H9 (cell line): ENCODE results near the gene HHLA2. TPM values are rescaled to one million over a fixed set of nuclear protein-coding genes. Genes with fewer than 3 reads are reported as not detected.

Experiments
- DNase-seq: peaks from one replicate; pipeline ENCODE4 v3.0.0-alpha.2; 2017
- H2AFZ ChIP-seq: one replicate; pipeline ENCODE4 v1.6.1; 2013; ENCODE audit warnings: mild to moderate bottlenecking, low read length, control low read depth, moderate library complexity
- H2AK5ac ChIP-seq: 2 replicates; pipeline ENCODE4 v1.6.1; 2013; ENCODE audit warnings: low read length, control low read depth, mixed read lengths; ENCODE audit not compliant: insufficient read length
- H2BK120ac ChIP-seq: one replicate; pipeline ENCODE4 v1.6.1; 2013; ENCODE audit warnings: low read depth, mild to moderate bottlenecking, low read length, control low read depth, inconsistent platforms; ENCODE audit not compliant: poor library complexity, severe bottlenecking
- H2BK12ac ChIP-seq: 2 replicates; pipeline ENCODE4 v1.6.1; 2013; ENCODE audit warnings: low read length, control low read depth, mixed read lengths, low read depth; ENCODE audit not compliant: insufficient read length
- H2BK15ac ChIP-seq: 2 replicates; pipeline ENCODE4 v1.6.1; 2013; ENCODE audit warnings: low read depth, low read length, control low read depth
- H2BK20ac ChIP-seq: one replicate; pipeline ENCODE4 v1.6.1; 2013; ENCODE audit warnings: low read depth, mild to moderate bottlenecking, low read length, control low read depth, inconsistent platforms; ENCODE audit not compliant: poor library complexity, severe bottlenecking
- H2BK5ac ChIP-seq: 2 replicates; pipeline ENCODE4 v1.6.1; 2013; ENCODE audit warnings: low read length, control low read depth, mixed read lengths; ENCODE audit not compliant: insufficient read length
- H3K14ac ChIP-seq: 2 replicates; pipeline ENCODE4 v1.6.1; 2013; ENCODE audit warnings: low read length, control low read depth; ENCODE audit not compliant: insufficient read depth
- H3K18ac ChIP-seq: 2 replicates; pipeline ENCODE4 v1.6.1; 2013; ENCODE audit warnings: low read depth, mild to moderate bottlenecking, mixed read lengths, low read length, control low read depth; ENCODE audit not compliant: insufficient read length
- H3K23ac ChIP-seq: 2 replicates; pipeline ENCODE4 v1.6.1; 2013; ENCODE audit warnings: low read length, control low read depth, mixed read lengths, low read depth; ENCODE audit not compliant: insufficient read length
- H3K23me2 ChIP-seq: 2 replicates; pipeline ENCODE4 v1.6.1; 2013; ENCODE audit warnings: low read depth, mild to moderate bottlenecking, mixed read lengths, low read length, control low read depth; ENCODE audit not compliant: insufficient read length, poor library complexity, severe bottlenecking
- H3K27ac ChIP-seq: 2 replicates; pipeline ENCODE4 v1.5.1; 2013; ENCODE audit warnings: low read length, control low read depth, mixed read lengths, low read depth; ENCODE audit not compliant: insufficient read length
- H3K27me3 ChIP-seq: 2 replicates; pipeline ENCODE4 v1.6.1; 2013; ENCODE audit warnings: low read length, control low read depth, inconsistent platforms; ENCODE audit not compliant: insufficient read depth
- H3K4ac ChIP-seq: 2 replicates; pipeline ENCODE4 v1.6.1; 2013; ENCODE audit warnings: low read depth, mild to moderate bottlenecking, control low read depth, inconsistent platforms, low read length, moderate library complexity
- H3K4me1 ChIP-seq: 2 replicates; pipeline ENCODE4 v1.6.1; 2013; ENCODE audit warnings: low read length, control low read depth, inconsistent platforms; ENCODE audit not compliant: insufficient read depth
- H3K4me2 ChIP-seq: 2 replicates; pipeline ENCODE4 v1.6.1; 2013; ENCODE audit warnings: low read length, control low read depth, mixed read lengths; ENCODE audit not compliant: insufficient read length, insufficient read depth
- H3K56ac ChIP-seq: 2 replicates; pipeline ENCODE4 v1.6.1; 2013; ENCODE audit warnings: low read depth, mild to moderate bottlenecking, mixed read lengths, low read length, control low read depth; ENCODE audit not compliant: insufficient read length
- H3K79me1 ChIP-seq: 2 replicates; pipeline ENCODE4 v1.6.1; 2013; ENCODE audit warnings: low read depth, mild to moderate bottlenecking, moderate library complexity, low read length, control low read depth, inconsistent platforms; ENCODE audit not compliant: insufficient read depth, poor library complexity, severe bottlenecking
- H3K79me2 ChIP-seq: 2 replicates; pipeline ENCODE4 v1.6.1; 2013; ENCODE audit warnings: low read length, control low read depth, inconsistent platforms; ENCODE audit not compliant: insufficient read depth
- H3K9ac ChIP-seq: 2 replicates; pipeline ENCODE4 v1.6.1; 2013; ENCODE audit warnings: low read length, control low read depth, mixed read lengths; ENCODE audit not compliant: insufficient read length; ENCODE audit errors: extremely low read depth
- H3K9me3 ChIP-seq: one replicate; pipeline ENCODE4 v1.6.1; 2013; ENCODE audit warnings: low read depth, low read length, inconsistent platforms; ENCODE audit not compliant: control insufficient read depth
- H3T11ph ChIP-seq: one replicate; pipeline ENCODE4 v1.6.1; 2013; ENCODE audit warnings: mild to moderate bottlenecking, low read length, control low read depth, inconsistent platforms
- H4K20me1 ChIP-seq: one replicate; pipeline ENCODE4 v1.6.1; 2013; ENCODE audit not compliant: control insufficient read depth, insufficient read length, insufficient read depth
- H4K5ac ChIP-seq: 2 replicates; pipeline ENCODE4 v1.6.1; 2013; ENCODE audit warnings: low read depth, mild to moderate bottlenecking, mixed read lengths, low read length, control low read depth; ENCODE audit not compliant: insufficient read length
- H4K8ac ChIP-seq: replicated peaks from 2 replicates; pipeline ENCODE4 v1.6.1; 2013; ENCODE audit warnings: low read length, control low read depth, mixed read lengths, low read depth; ENCODE audit not compliant: insufficient read length
- H4K91ac ChIP-seq: 2 replicates; pipeline ENCODE4 v1.6.1; 2013; ENCODE audit warnings: low read depth, mild to moderate bottlenecking, moderate library complexity, mixed read lengths, low read length, control low read depth; ENCODE audit not compliant: insufficient read length
- H3K27ac Mint-ChIP-seq, 3 experiments: 2 replicates in 2 of 3; 3 replicates in 1 of 3; pipeline ENCODE4 v1.8.0; 2020 to 2021; ENCODE audit warnings: mixed read lengths in 3 of 3, mild to moderate bottlenecking in 1 of 3, moderate library complexity in 1 of 3
- H3K27me3 Mint-ChIP-seq: 2 replicates; pipeline ENCODE4 v1.8.0; 2021; ENCODE audit warnings: low read depth, mild to moderate bottlenecking, moderate library complexity, mixed read lengths
- H3K36me3 Mint-ChIP-seq, 3 experiments: 2 replicates in 2 of 3; 3 replicates in 1 of 3; pipeline ENCODE4 v1.8.0; 2020 to 2021; ENCODE audit warnings: low read depth in 3 of 3, mixed read lengths in 3 of 3; ENCODE audit not compliant: insufficient read depth in 1 of 3
- H3K4me1 Mint-ChIP-seq, 2 experiments: 2 replicates each; pipeline ENCODE4 v1.8.0; 2020; ENCODE audit warnings: mixed read lengths in 2 of 2
- H3K4me3 Mint-ChIP-seq, 2 experiments: 2 replicates in 1 of 2; 3 replicates in 1 of 2; pipeline ENCODE4 v1.8.0; 2020 to 2021; ENCODE audit warnings: mild to moderate bottlenecking in 2 of 2, mixed read lengths in 2 of 2, moderate library complexity in 1 of 2
- H3K9me3 Mint-ChIP-seq, 2 experiments: 2 replicates in 1 of 2; 3 replicates in 1 of 2; pipeline ENCODE4 v1.8.0; 2020; ENCODE audit warnings: mild to moderate bottlenecking in 2 of 2, mixed read lengths in 2 of 2, moderate library complexity in 1 of 2
- WGBS: extraction: QIAGEN DNeasy Blood & Tissue Kit; methylation state at CpG from one replicate; pipeline ENCODE4 v1.1.7; 2013; ENCODE audit warnings: missing lambda C conversion rate, low lambda C conversion rate, mixed read lengths; ENCODE audit not compliant: insufficient read length; ENCODE audit errors: extremely low coverage; 5-methylcytosine and 5-hydroxymethylcytosine counted together
- total RNA-seq: library from RNA; stranded (reverse); gene quantifications from 2 replicates; pipeline ENCODE4 v1.2.1, GENCODE V29; 2021
- TF ChIP-seq, protein P1 (sequence below): fragments of 200-600 bp; sonication (generic); conservative IDR thresholded peaks from 3 replicates; pipeline ENCODE4 v1.8.0; 2021; ENCODE audit warnings: antibody characterized with exemption, mild to moderate bottlenecking

HHLA2 gene
- total RNA-seq, 1 experiment from 2014 or later: not detected

DNA sequence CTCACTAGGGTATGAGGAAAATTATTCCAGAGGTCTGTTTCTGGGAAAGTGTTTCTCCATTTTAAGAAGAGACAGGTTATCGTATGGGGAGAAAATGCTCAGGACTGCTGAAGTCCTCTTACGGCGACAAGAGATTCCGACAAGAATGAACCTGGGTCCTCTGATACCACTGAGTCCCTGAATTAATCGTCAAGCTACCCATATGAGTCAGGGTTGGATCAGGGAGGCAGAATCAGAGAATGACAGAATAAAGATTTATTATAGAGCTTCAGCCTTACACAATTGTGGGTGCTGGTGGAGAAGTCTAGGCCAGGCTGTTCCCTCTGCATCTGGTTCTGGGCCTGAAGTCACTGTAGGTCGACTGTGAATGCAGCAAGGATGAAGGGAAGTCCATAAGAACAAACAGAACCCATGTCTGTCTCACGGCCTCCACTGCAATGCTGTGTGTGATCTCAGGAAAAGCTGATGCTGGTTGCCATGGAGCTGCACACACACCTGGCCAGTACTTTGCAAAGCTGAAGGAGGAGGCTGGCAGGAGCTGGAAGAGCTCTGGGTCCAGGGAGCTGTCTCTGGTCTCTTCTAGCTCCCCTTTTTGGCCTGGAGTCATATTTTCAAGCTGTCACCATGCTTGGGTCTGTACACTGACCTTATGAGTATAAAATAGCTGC is 83.9 kb downstream of the HHLA2 start:
- Histone ChIP-seq H3K56ac (no peak overlapping the region), H3K79me2 (no peaks in the 10 kb centered on the region), H2BK12ac (no peak overlapping the region), H3K4me1 (no peaks in the 10 kb centered on the region; the same call in 1 of the 2 replicates), H3K23me2 (no peaks in the 10 kb centered on the region), H3K27me3 (no peaks in the 10 kb centered on the region), H3K18ac (no peak overlapping the region), H4K5ac (no peak overlapping the region), H2BK20ac (no peak overlapping the region), H2AFZ (no peak overlapping the region), H3K4ac (no peak overlapping the region), H3K79me1 (no peaks in the 10 kb centered on the region), H3K14ac (no peak overlapping the region), H3K23ac (no peak overlapping the region), H3K9ac (no peak overlapping the region), H2BK120ac (no peak overlapping the region), H4K20me1 (no peaks in the 10 kb centered on the region), H2BK15ac (no peak overlapping the region), H4K8ac (no peak overlapping the region), H2AK5ac (no peak overlapping the region), H3K27ac (no peak overlapping the region), H3T11ph (no peak overlapping the region), H3K4me2 (no peak overlapping the region), H3K9me3 (no peaks in the 10 kb centered on the region), H4K91ac (no peak overlapping the region), H2BK5ac (no peak overlapping the region)
- H3K27me3 Mint-ChIP-seq: no peaks in the 10 kb centered on the region
- peaks cover 22 to 25% of the 10 kb centered on the region in 2 experiments for H3K4me1 Mint-ChIP-seq
- no peaks in the 10 kb centered on the region for H3K36me3 Mint-ChIP-seq
- no peak for DNase-seq
- WGBS: no CpG with 5 or more reads among the region's 7 CpGs
- peaks cover 2 to 3% of the 10 kb centered on the region in 2 experiments; a peak in 4 of 5 replicates for H3K9me3 Mint-ChIP-seq
- no peak overlapping the region for H3K4me3 Mint-ChIP-seq
- no peak overlapping the region for H3K27ac Mint-ChIP-seq
- TF ChIP-seq, protein P1, sequence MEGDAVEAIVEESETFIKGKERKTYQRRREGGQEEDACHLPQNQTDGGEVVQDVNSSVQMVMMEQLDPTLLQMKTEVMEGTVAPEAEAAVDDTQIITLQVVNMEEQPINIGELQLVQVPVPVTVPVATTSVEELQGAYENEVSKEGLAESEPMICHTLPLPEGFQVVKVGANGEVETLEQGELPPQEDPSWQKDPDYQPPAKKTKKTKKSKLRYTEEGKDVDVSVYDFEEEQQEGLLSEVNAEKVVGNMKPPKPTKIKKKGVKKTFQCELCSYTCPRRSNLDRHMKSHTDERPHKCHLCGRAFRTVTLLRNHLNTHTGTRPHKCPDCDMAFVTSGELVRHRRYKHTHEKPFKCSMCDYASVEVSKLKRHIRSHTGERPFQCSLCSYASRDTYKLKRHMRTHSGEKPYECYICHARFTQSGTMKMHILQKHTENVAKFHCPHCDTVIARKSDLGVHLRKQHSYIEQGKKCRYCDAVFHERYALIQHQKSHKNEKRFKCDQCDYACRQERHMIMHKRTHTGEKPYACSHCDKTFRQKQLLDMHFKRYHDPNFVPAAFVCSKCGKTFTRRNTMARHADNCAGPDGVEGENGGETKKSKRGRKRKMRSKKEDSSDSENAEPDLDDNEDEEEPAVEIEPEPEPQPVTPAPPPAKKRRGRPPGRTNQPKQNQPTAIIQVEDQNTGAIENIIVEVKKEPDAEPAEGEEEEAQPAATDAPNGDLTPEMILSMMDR: no peak
